ENCODE data around the gene MYT1. TPM values are rescaled to one million over a fixed set of nuclear protein-coding genes. Genes with fewer than 3 reads are reported as not detected.

The MYT1 gene
- total and polyA plus RNA-seq, 2 of the 13 experiments (the other 11 are each of a cell fraction or from before 2014, with no cell fraction given): 0.58 to 2.5 TPM

- Histone ChIP-seq H3K9ac (ENCODE audit: insufficient read depth, low read depth, low read length) (no peak overlapping the region), H3K27me3 (ENCODE audit: control insufficient read depth in 1 of 2, insufficient read depth in 2 of 2, low read length in 2 of 2) (peaks cover 2 to 20% of the 10 kb centered on the region in 2 experiments; a peak in 3 of 5 replicates), H2AFZ (ENCODE audit: low read length) (no peak overlapping the region), H3K79me2 (ENCODE audit: insufficient read depth, low read length) (no peaks in the 10 kb centered on the region), H3K27ac (ENCODE audit: extremely low read length, insufficient read depth, low read length) (no peak overlapping the region), H3K4me1 (ENCODE audit: insufficient read depth, low read length) (no peaks in the 10 kb centered on the region), H3K4me3 (replicated peaks in 1 of 3; ENCODE audit: insufficient read depth in 1 of 3, low read depth in 2 of 3, low read length in 3 of 3) (no peak overlapping the region), H3K36me3 (replicated peaks in 1 of 2; ENCODE audit: control insufficient read depth in 1 of 2, insufficient read depth in 2 of 2, low read length in 2 of 2) (no peaks in the 10 kb centered on the region), H4K20me1 (ENCODE audit: insufficient read depth, low read length) (no peaks in the 10 kb centered on the region), H3K4me2 (ENCODE audit: low read depth, low read length) (no peak overlapping the region), H3K9me3 (ENCODE audit: low read length) (peaks cover 26% of the 10 kb centered on the region)
- FAIRE-seq (no peak), ATAC-seq (no peak; the same call in 2 of the 3 replicates), DNase-seq (ENCODE audit: low spot score) (no peak)
- TF ChIP-seq ZNF180 (CRISPR knock-in tag; IDR thresholded peaks at IDR 0.05; ENCODE audit: borderline replicate concordance, low read depth) (no peak), KDM2A (CRISPR knock-in tag; IDR thresholded peaks at IDR 0.05; ENCODE audit: borderline replicate concordance, low read depth) (no peak), ZMYM2 (CRISPR knock-in tag; IDR thresholded peaks at IDR 0.05) (no peak), HINFP (CRISPR knock-in tag; IDR thresholded peaks at IDR 0.05; ENCODE audit: low read depth) (no peak), CBX5 (CRISPR knock-in tag; IDR thresholded peaks at IDR 0.05; ENCODE audit: borderline replicate concordance) (no peak)
- TF ChIP-seq, protein P1, sequence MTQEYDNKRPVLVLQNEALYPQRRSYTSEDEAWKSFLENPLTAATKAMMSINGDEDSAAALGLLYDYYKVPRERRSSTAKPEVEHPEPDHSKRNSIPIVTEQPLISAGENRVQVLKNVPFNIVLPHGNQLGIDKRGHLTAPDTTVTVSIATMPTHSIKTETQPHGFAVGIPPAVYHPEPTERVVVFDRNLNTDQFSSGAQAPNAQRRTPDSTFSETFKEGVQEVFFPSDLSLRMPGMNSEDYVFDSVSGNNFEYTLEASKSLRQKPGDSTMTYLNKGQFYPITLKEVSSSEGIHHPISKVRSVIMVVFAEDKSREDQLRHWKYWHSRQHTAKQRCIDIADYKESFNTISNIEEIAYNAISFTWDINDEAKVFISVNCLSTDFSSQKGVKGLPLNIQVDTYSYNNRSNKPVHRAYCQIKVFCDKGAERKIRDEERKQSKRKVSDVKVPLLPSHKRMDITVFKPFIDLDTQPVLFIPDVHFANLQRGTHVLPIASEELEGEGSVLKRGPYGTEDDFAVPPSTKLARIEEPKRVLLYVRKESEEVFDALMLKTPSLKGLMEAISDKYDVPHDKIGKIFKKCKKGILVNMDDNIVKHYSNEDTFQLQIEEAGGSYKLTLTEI (CRISPR knock-in tag; conservative IDR thresholded peaks at IDR 0.05): no peak
- POLR2A ChIA-PET: no interaction called here
- CTCF ChIA-PET (ENCODE audit: low intra/inter-chr PET ratio, low total read pairs): no interaction called here
- no TSS peak for BruUV-seq (replicated peaks)
- in situ Hi-C loops (cut with HindIII; ENCODE audit: extremely low pct_ligation_motif_present, low pct_unique_long_range_greater_than_20kb) (no loop called here), intact Hi-C loops (cut with micrococcal nuclease; ENCODE audit: unreplicated experiment) (no loop called here)
- 45% methylated on average over 4 of the region's 7 CpGs for WGBS (ENCODE audit: low lambda C conversion rate)
These were observed 17.8 kb upstream of the MYT1 start for GRCh38 chr20:64146301-64146935.

All from HepG2 (cell line).